ENCODE data around the gene RMI2.

RMI2 gene

GRCh38 chr16:11386791-11387546, 41.7 kb downstream of the RMI2 start:
- no peaks in the 10 kb centered on the region for H3K9me3 Mint-ChIP-seq
- H3K4me3 Mint-ChIP-seq: no peak overlapping the region
- H3K27ac Mint-ChIP-seq: no peak overlapping the region
- no peak for DNase-seq
- H3K27me3 Mint-ChIP-seq: peaks cover 2% of the 10 kb centered on the region
- ATAC-seq: no peak
- H3K36me3 Mint-ChIP-seq (ENCODE audit: low read depth): no peaks in the 10 kb centered on the region
- peaks cover 2% of the 10 kb centered on the region for H3K4me1 Mint-ChIP-seq

DNA sequence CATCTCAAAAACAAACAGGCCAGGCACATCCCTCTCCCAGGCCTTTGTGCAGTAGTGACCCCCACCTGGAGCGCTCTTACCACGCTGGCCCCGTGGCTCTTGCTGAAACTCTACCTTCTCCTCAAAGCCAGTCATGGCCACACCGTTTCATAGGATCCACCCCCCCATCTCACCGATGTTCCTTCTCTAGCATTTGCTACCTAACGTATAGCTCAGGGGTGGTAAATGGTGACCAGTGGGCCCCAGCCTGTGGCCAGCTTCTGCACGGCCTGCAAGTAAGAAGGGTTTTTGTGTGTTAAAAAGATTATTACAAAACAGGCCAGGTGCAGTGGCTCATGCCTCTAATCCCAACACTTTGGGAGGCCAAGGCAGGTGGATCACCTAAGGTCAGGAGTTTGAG, 43.8 kb downstream of the RMI2 start:
- peaks cover 2% of the 10 kb centered on the region for H3K4me1 Mint-ChIP-seq
- no peak overlapping the region for H3K27ac Mint-ChIP-seq
- H3K36me3 Mint-ChIP-seq (ENCODE audit: low read depth): no peaks in the 10 kb centered on the region
- DNase-seq (no peak), ATAC-seq (no peak)
- H3K4me3 Mint-ChIP-seq: no peak overlapping the region
- peaks cover 2% of the 10 kb centered on the region for H3K27me3 Mint-ChIP-seq
- no peaks in the 10 kb centered on the region for H3K9me3 Mint-ChIP-seq

- no peak for DNase-seq
- ATAC-seq: no peak
These were observed 44.6 kb downstream of the RMI2 start for GRCh38 chr16:11389631-11390565.

DNA sequence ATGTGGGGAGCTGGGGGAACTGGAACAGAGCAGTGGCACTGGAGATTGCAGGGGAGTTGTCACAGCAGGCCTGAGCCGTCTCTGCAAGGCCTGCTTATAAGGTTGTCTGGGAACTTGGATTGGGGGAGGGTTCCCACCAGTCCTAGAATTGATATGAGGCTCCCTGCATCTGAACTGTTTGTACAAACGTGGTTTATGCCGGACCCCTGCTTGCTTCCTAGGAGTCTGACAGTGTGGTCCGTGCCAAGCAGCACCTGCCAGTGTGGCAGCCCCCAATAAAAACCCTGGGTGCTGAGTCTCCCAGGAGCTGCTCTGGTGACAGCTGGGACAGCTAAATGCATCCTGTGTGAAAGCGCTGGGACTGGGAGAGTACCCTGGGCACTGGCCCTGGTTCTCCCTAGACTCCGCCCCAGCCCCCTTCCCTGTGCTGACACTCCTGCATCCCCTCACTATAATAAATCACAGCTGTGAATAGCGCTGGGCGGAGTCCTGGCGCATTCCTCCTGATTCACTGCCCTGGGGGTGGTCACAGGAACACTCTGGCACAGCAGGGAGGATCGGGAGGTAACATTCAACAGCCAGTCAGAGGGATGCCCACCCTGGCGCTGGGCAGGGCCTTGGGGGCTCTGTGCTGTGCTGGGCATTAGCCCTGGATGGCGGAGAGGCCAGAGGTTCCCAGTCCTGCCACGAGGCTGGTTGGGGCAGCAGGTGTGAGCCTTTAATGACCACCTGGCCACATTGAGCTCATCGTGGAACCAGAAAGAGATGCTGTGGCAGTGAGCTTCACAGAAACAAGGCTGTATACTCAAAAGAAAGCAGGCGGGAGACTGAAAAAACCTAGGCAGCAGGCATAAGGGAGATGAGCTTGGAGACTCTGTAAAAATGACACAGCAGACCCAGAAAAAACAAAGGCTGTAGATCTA, 45.6 kb downstream of the RMI2 start:
- ATAC-seq: no peak
- H3K36me3 Mint-ChIP-seq (ENCODE audit: low read depth): no peaks in the 10 kb centered on the region
- H3K9me3 Mint-ChIP-seq: no peaks in the 10 kb centered on the region
- peaks cover 2% of the 10 kb centered on the region for H3K27me3 Mint-ChIP-seq
- H3K27ac Mint-ChIP-seq: no peak overlapping the region
- no peak overlapping the region for H3K4me3 Mint-ChIP-seq
- no peak for DNase-seq
- peaks cover 2% of the 10 kb centered on the region for H3K4me1 Mint-ChIP-seq

More at GRCh38 chr16:11389631-11390565, 44.6 kb downstream of the RMI2 start:
- Mint-ChIP-seq H3K27ac (no peak overlapping the region), H3K36me3 (ENCODE audit: low read depth) (no peaks in the 10 kb centered on the region), H3K4me1 (peaks cover 2% of the 10 kb centered on the region), H3K9me3 (no peaks in the 10 kb centered on the region), H3K4me3 (no peak overlapping the region), H3K27me3 (peaks cover 2% of the 10 kb centered on the region)

GRCh38 chr16:11391576-11391975, 46.3 kb downstream of the RMI2 start:
- DNase-seq (no peak), ATAC-seq (no peak)
- no peak overlapping the region for H3K27ac Mint-ChIP-seq
- H3K36me3 Mint-ChIP-seq (ENCODE audit: low read depth): no peaks in the 10 kb centered on the region
- H3K9me3 Mint-ChIP-seq: no peaks in the 10 kb centered on the region
- no peak overlapping the region for H3K4me3 Mint-ChIP-seq
- H3K4me1 Mint-ChIP-seq: no peaks in the 10 kb centered on the region
- no peaks in the 10 kb centered on the region for H3K27me3 Mint-ChIP-seq

DNA sequence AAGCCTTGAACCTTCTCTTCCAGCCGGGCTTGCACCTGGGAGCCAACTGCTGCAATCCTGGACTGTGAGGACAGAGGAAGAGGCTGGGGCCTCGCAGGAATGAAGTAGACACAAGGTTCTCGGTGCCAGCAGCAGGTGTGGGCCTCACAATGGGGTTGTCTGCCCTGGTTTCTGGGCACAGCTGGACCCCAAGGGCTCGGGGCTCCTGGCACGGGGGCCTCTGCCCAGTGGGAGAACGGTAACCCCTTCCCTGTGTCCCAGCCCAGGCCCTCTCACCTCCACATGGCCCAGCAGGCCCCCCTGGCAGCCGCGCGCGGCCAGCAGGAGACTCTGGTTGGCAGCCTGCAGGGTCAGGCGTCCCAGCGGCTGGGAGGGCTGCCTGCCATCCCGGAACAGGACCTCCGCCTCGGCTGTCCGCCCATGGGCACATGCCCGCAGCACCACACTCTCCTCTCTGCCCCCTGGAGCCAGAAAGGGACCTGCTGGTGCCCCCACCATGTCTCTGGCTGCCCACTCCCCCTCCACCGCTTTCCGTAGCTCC, 46.9 kb downstream of the RMI2 start:
- DNase-seq: no peak
- Mint-ChIP-seq H3K27me3 (no peaks in the 10 kb centered on the region), H3K9me3 (no peaks in the 10 kb centered on the region), H3K4me3 (no peak overlapping the region), H3K4me1 (no peaks in the 10 kb centered on the region), H3K36me3 (ENCODE audit: low read depth) (no peaks in the 10 kb centered on the region), H3K27ac (no peak overlapping the region)
- no peak for ATAC-seq

DNA sequence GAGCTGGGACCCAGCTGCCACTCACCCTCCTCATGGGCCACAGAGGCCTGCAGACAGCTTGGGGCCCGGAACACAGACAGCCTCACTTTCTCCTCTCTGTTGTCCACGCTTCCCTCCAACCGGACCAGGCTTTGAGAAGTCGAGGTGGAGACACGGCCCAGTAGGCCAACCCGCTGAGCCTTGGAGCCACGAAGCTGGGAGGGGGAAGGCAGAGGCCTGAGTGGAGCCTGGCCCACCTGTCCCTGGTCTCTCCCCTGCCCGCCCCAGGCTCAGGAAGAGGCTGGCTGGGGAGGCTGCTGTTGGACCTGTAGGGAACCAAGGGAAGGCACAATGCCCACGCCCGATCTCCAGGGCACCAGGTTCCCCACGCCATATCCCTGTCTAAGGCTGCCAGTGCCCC, 48.1 kb downstream of the RMI2 start:
- H3K27ac Mint-ChIP-seq: no peak overlapping the region
- no peaks in the 10 kb centered on the region for H3K4me1 Mint-ChIP-seq
- H3K9me3 Mint-ChIP-seq: no peaks in the 10 kb centered on the region
- no peaks in the 10 kb centered on the region for H3K27me3 Mint-ChIP-seq
- no peak overlapping the region for H3K4me3 Mint-ChIP-seq
- ATAC-seq: no peak
- no peaks in the 10 kb centered on the region for H3K36me3 Mint-ChIP-seq (ENCODE audit: low read depth)
- no peak for DNase-seq

DNA sequence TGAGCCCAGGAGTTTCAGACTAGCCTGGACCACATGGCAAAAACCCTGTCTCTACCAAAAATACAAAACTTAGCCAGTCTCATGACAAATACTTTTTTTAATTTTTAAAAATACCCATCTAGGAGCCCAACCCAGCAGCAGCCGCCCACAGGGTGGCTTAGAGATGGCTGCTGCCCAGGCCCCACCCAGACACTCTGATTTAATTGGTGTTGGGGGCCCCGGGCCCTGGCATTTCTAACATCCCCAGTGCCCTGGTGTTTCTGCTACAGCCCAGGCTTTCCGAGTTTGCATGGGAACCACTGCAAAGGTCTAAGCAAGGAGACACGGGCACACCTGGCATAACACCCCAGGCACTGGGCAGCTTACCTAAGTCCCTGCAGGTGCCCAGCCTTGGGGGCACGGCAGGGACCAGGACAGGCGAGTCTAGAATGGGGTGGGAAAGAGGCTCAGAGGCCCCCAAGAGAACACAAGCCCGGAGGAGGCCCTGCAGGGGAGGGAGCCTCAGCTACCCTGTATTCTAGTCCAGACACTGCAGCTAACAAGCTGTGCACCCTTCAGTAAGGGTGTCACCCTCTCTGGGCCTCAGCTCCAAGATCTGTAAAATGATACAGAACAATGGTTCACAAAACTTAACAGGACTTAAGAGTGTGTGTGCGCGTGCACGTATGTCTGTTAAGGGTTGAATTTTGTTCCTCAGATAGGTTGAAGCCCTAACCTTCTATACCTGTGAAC, 48.8 kb downstream of the RMI2 start:
- no peak overlapping the region for H3K4me3 Mint-ChIP-seq
- no peaks in the 10 kb centered on the region for H3K4me1 Mint-ChIP-seq
- no peaks in the 10 kb centered on the region for H3K27me3 Mint-ChIP-seq
- H3K9me3 Mint-ChIP-seq: no peaks in the 10 kb centered on the region
- no peaks in the 10 kb centered on the region for H3K36me3 Mint-ChIP-seq (ENCODE audit: low read depth)
- no peak for DNase-seq
- no peak for ATAC-seq
- no peak overlapping the region for H3K27ac Mint-ChIP-seq

DNA sequence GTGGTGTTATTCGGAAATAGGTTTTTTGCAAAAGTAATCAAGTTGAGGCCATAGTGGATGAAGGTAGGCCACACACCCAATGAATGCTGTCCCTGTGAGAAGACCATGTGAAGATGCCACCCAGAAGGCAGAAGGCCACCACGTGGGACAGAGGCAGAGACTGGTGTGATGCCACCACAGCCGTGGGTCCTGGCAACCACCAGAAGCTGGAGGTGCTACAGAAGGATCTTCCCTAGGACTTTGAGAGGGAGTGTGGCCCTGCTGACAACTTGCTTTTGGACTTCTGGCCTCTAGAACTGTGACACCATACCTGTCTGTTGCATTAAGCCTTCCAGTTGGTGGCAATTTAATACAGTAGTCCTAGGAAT, 49.3 kb downstream of the RMI2 start:
- DNase-seq (no peak), ATAC-seq (no peak)
- Mint-ChIP-seq H3K36me3 (ENCODE audit: low read depth) (no peaks in the 10 kb centered on the region), H3K4me1 (no peaks in the 10 kb centered on the region), H3K27ac (no peak overlapping the region), H3K4me3 (no peak overlapping the region), H3K9me3 (no peaks in the 10 kb centered on the region), H3K27me3 (no peaks in the 10 kb centered on the region)

GRCh38 chr16:11395008-11395948, 50.0 kb downstream of the RMI2 start:
- DNase-seq (no peak), ATAC-seq (no peak)
- no peaks in the 10 kb centered on the region for H3K36me3 Mint-ChIP-seq (ENCODE audit: low read depth)
- H3K9me3 Mint-ChIP-seq: no peaks in the 10 kb centered on the region
- no peak overlapping the region for H3K27ac Mint-ChIP-seq
- H3K4me3 Mint-ChIP-seq: no peak overlapping the region
- no peaks in the 10 kb centered on the region for H3K27me3 Mint-ChIP-seq
- no peaks in the 10 kb centered on the region for H3K4me1 Mint-ChIP-seq

DNA sequence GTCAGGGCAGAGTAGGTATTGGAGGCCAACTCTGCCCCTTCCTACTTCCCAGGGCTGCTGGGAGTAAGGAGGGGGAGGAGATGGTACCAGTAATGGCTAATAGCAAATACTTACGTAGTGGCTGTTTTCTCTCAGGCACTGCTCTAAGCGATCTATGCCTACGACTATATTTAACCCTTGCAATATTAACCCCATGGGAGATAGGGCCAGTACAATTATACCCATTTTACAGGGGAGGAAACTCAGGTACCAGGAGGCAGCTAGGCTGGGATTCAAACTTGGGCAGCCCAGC, 50.6 kb downstream of the RMI2 start:
- no peak overlapping the region for H3K27ac Mint-ChIP-seq
- DNase-seq: no peak
- H3K4me3 Mint-ChIP-seq: no peak overlapping the region
- no peaks in the 10 kb centered on the region for H3K36me3 Mint-ChIP-seq (ENCODE audit: low read depth)
- no peaks in the 10 kb centered on the region for H3K9me3 Mint-ChIP-seq
- no peak for ATAC-seq
- no peaks in the 10 kb centered on the region for H3K27me3 Mint-ChIP-seq
- H3K4me1 Mint-ChIP-seq: no peaks in the 10 kb centered on the region

- Mint-ChIP-seq H3K36me3 (ENCODE audit: low read depth) (no peaks in the 10 kb centered on the region), H3K4me1 (no peaks in the 10 kb centered on the region), H3K27me3 (no peaks in the 10 kb centered on the region), H3K4me3 (no peak overlapping the region), H3K9me3 (no peaks in the 10 kb centered on the region), H3K27ac (no peak overlapping the region)
- peak; percentile 49 for ATAC-seq
- DNase-seq: peak; percentile 76
These were observed 51.2 kb downstream of the RMI2 start for GRCh38 chr16:11396241-11397048.

Data from activated naive CD8-positive, alpha-beta T cell treated with anti-CD3 and anti-CD28 coated beads, Interleukin-2, amount 50 U/mL, for 24 hours (primary cell).